IMR-90 (cell line): Measurements from ENCODE around the gene GCH1. TPM values are rescaled to one million over a fixed set of nuclear protein-coding genes. Genes with fewer than 3 reads are reported as not detected.

Experiments
- ATAC-seq: fragments of 200-7000 bp; cut with Tn5 transposase; 2 replicates; pipeline ENCODE4 v1.9.1; 2020; ENCODE audit warnings: low read depth, mild to moderate bottlenecking, moderate library complexity
- BruUV-seq: library from RNA; stranded (reverse); fragments of 400-500 nt; replicated peaks from 2 replicates; lab custom pipeline; 2021; lab: Mats Ljungman, UMichigan
- CTCF ChIA-PET: fragments of 300-600 bp; formaldehyde crosslinking; extraction: SDS; loops from one replicate; lab custom pipeline; 2021; ENCODE audit warnings: antibody characterized with exemption; lab: Yijun Ruan, JAX
- POLR2A ChIA-PET: fragments of 300-600 bp; sonication (Branson Sonifier 250); formaldehyde crosslinking; loops from one replicate; lab custom pipeline; 2022; ENCODE audit warnings: antibody characterized with exemption; ENCODE audit not compliant: unreplicated experiment; lab: Charles Lee
- DNase-seq: peaks from one replicate; pipeline ENCODE4 v3.0.0; 2013
- H2AFZ ChIP-seq: replicated peaks from 2 replicates; pipeline ENCODE3; 2013; ENCODE audit warnings: low read length, mild to moderate bottlenecking; ENCODE audit not compliant: poor library complexity
- H2AK5ac ChIP-seq: 2 replicates; pipeline ENCODE4 v1.6.1; 2013; ENCODE audit warnings: low read depth, low read length, inconsistent platforms
- H2AK9ac ChIP-seq: replicated peaks from 2 replicates; pipeline ENCODE3; 2013; ENCODE audit warnings: mild to moderate bottlenecking, low read depth, low read length, moderate library complexity; ENCODE audit not compliant: poor library complexity
- H2BK120ac ChIP-seq: 2 replicates; pipeline ENCODE4 v1.6.1; 2013; ENCODE audit warnings: low read depth, low read length, inconsistent platforms
- H2BK15ac ChIP-seq: 3 replicates; pipeline ENCODE4 v1.6.1; 2013; ENCODE audit warnings: low read depth, low read length, inconsistent platforms
- H2BK20ac ChIP-seq: 2 replicates; pipeline ENCODE4 v1.6.1; 2013; ENCODE audit warnings: low read depth, mild to moderate bottlenecking, inconsistent platforms, low read length, moderate library complexity
- H2BK5ac ChIP-seq: 2 replicates; pipeline ENCODE4 v1.6.1; 2013; ENCODE audit warnings: mild to moderate bottlenecking, low read depth, low read length, inconsistent platforms; ENCODE audit not compliant: poor library complexity, severe bottlenecking
- H3K14ac ChIP-seq: replicated peaks from 2 replicates; pipeline ENCODE4 v1.6.1; 2013; ENCODE audit warnings: low read depth, low read length, inconsistent platforms
- H3K18ac ChIP-seq: 2 replicates; pipeline ENCODE4 v1.6.1; 2013; ENCODE audit warnings: low read depth, low read length, control low read depth
- H3K23ac ChIP-seq: 2 replicates; pipeline ENCODE4 v1.6.1; 2013; ENCODE audit warnings: low read depth, low read length, inconsistent platforms
- H3K27ac ChIP-seq: 2 replicates; pipeline ENCODE4 v1.5.1; 2013; ENCODE audit warnings: mild to moderate bottlenecking, control low read depth, low read length; ENCODE audit not compliant: insufficient read depth
- H3K27me3 ChIP-seq: 2 replicates; pipeline ENCODE4 v1.6.1; 2013; ENCODE audit warnings: low read length; ENCODE audit not compliant: control insufficient read depth, insufficient read depth
- H3K36me3 ChIP-seq: 2 replicates; pipeline ENCODE4 v1.6.1; 2013; ENCODE audit warnings: low read length, mixed read lengths; ENCODE audit not compliant: control insufficient read depth, insufficient read depth
- H3K4ac ChIP-seq: 2 replicates; pipeline ENCODE4 v1.6.1; 2013; ENCODE audit warnings: low read depth, low read length, inconsistent platforms
- H3K4me1 ChIP-seq: 2 replicates; pipeline ENCODE4 v1.6.1; 2013; ENCODE audit warnings: low read length, mixed read lengths; ENCODE audit not compliant: control insufficient read depth, insufficient read depth
- H3K4me2 ChIP-seq: 2 replicates; pipeline ENCODE4 v1.6.1; 2013; ENCODE audit warnings: low read depth, mild to moderate bottlenecking, control low read depth, low read length, moderate library complexity
- H3K4me3 ChIP-seq: 2 replicates; pipeline ENCODE4 v1.5.1; 2013; ENCODE audit warnings: low read depth, mild to moderate bottlenecking, control low read depth, low read length, moderate library complexity; ENCODE audit not compliant: insufficient read depth
- H3K56ac ChIP-seq: 2 replicates; pipeline ENCODE4 v1.6.1; 2013; ENCODE audit warnings: low read length, inconsistent platforms; ENCODE audit not compliant: insufficient read depth; ENCODE audit errors: extremely low read depth
- H3K79me1 ChIP-seq, 2 experiments: 2 replicates each; pipeline ENCODE4 v1.6.1; 2013; ENCODE audit warnings: low read length in 2 of 2, inconsistent platforms in 1 of 2, low read depth in 1 of 2
- H3K9ac ChIP-seq: 2 replicates; pipeline ENCODE4 v1.6.1; 2013; ENCODE audit warnings: low read depth, low read length, control low read depth
- H3K9me1 ChIP-seq: 2 replicates; pipeline ENCODE4 v1.6.1; 2013; ENCODE audit warnings: low read length, inconsistent platforms; ENCODE audit not compliant: insufficient read depth
- H3K9me3 ChIP-seq: 2 replicates; pipeline ENCODE4 v1.6.1; 2013; ENCODE audit warnings: low read length; ENCODE audit not compliant: control insufficient read depth, insufficient read depth
- H4K20me1 ChIP-seq: 2 replicates; pipeline ENCODE4 v1.6.1; 2013; ENCODE audit warnings: low read length, inconsistent platforms; ENCODE audit not compliant: insufficient read depth
- H4K5ac ChIP-seq: 2 replicates; pipeline ENCODE4 v1.6.1; 2013; ENCODE audit warnings: mild to moderate bottlenecking, low read depth, low read length, control low read depth
- H4K8ac ChIP-seq, 2 experiments: 2 replicates each; pipeline ENCODE4 v1.6.1; 2013; ENCODE audit warnings: low read depth in 2 of 2, low read length in 2 of 2, control low read depth in 1 of 2, inconsistent platforms in 1 of 2
- H4K91ac ChIP-seq: 2 replicates; pipeline ENCODE4 v1.6.1; 2013; ENCODE audit warnings: low read depth, low read length, inconsistent platforms; ENCODE audit not compliant: insufficient read depth
- CEBPB ChIP-seq: IDR thresholded peaks from 2 replicates; pipeline ENCODE4 v1.6.1; 2012; ENCODE audit warnings: low read depth, low read length, improper control_type of control experiment
- MAZ ChIP-seq: IDR thresholded peaks from 2 replicates; pipeline ENCODE4 v1.6.1; 2012; ENCODE audit warnings: low read depth, mild to moderate bottlenecking, low read length, improper control_type of control experiment, moderate library complexity, borderline replicate concordance
- NFE2L2 ChIP-seq: fragments of 150-350 bp; IDR thresholded peaks from 2 replicates; pipeline ENCODE4 v1.6.1; 2016; ENCODE audit warnings: low read depth, mild to moderate bottlenecking, low read length
- POLR2A ChIP-seq: IDR thresholded peaks from 2 replicates; pipeline ENCODE4 v1.6.1; 2012; ENCODE audit warnings: mild to moderate bottlenecking, low read depth, low read length
- RAD21 ChIP-seq: IDR thresholded peaks from 2 replicates; pipeline ENCODE4 v1.6.1; 2012; ENCODE audit warnings: low read length, improper control_type of control experiment
- RCOR1 ChIP-seq: IDR thresholded peaks from 2 replicates; pipeline ENCODE4 v1.6.1; 2012; ENCODE audit warnings: mild to moderate bottlenecking, low read length, improper control_type of control experiment; ENCODE audit not compliant: insufficient replicate concordance
- SMC3 ChIP-seq: fragments of 150-350 bp; IDR thresholded peaks from 2 replicates; pipeline ENCODE4 v1.6.1; 2016; ENCODE audit warnings: low read depth, mild to moderate bottlenecking, antibody characterized with exemption, low read length, moderate library complexity
- WGBS, 2 experiments: methylation state at CpG; one replicate each; pipeline versions ENCODE4 v1.1.5 to v1.1.7; 2013; ENCODE audit warnings: missing lambda C conversion rate in 2 of 2; ENCODE audit not compliant: insufficient read length in 1 of 2; ENCODE audit errors: extremely low coverage in 2 of 2; 5-methylcytosine and 5-hydroxymethylcytosine counted together
- dilution Hi-C: fragments of 300-500 bp; cut with HindIII; formaldehyde crosslinking; loops from one replicate; pipeline ENCODE4 v1.14.3; 2018; ENCODE audit warnings: low sequenced_read_pairs; ENCODE audit not compliant: unreplicated experiment
- in situ Hi-C: fragments of 300-500 bp; cut with MboI; formaldehyde crosslinking; loops from 3 replicates; pipeline ENCODE4 v1.14.3; 2019; ENCODE audit warnings: low sequenced_read_pairs, inconsistent platforms, mixed read lengths
- intact Hi-C: fragments of 100-400 bp; cut with micrococcal nuclease; formaldehyde crosslinking; loops from 2 replicates; pipeline ENCODE4 v1.10.0; 2022
- polyA plus RNA-seq, 3 experiments: library from polyadenylated mRNA; depleted of rRNA; stranded (reverse); fragments of >200 nt; gene quantifications; 2 replicates each; pipeline ENCODE4 v1.2.3, GENCODE V29; 2012; ENCODE audit warnings: low replicate concordance in 1 of 3
- total RNA-seq: library from RNA; depleted of rRNA; stranded (reverse); fragments of >200 nt; gene quantifications from 2 replicates; pipeline ENCODE4 v1.2.3, GENCODE V29; 2012
- TF ChIP-seq, protein P1 (sequence below): conservative IDR thresholded peaks from 2 replicates; pipeline ENCODE4 v1.5.1; 2012; ENCODE audit warnings: mild to moderate bottlenecking, low read depth, low read length, improper control_type of control experiment
- TF ChIP-seq, protein P2 (sequence below): fragments of 150-350 bp; IDR thresholded peaks from 2 replicates; pipeline ENCODE4 v1.6.1; 2017; ENCODE audit warnings: mild to moderate bottlenecking, antibody characterized with exemption, low read length, low read depth

GCH1 gene
- total and polyA plus RNA-seq, 2 of the 4 experiments (the other 2 are of a cell fraction), result 0.54 to 0.74 TPM

DNA sequence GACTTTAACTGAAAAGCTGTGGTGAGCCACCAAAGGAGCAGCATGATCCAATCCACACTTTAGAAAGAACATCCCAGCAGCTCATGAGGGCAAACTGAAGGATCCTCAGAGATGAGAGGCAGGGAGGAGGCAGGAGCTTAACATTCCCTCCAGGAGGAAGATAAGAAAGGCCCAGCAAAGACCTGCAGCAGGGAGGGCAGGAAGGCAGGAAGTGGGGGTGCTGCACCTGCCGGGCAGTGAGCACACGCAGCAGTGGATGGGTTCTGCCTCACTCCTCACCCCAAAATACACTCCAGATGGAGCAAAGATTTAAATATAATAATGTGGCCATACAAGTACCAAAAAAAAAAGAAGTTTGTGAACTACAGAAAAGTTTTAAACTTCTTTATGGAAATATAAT, 48.4 kb downstream of the GCH1 start:
- ChIA-PET CTCF (no interaction called here), POLR2A (no interaction called here)
- Histone ChIP-seq H3K27me3 (peaks cover 2% of the 10 kb centered on the region), H2AFZ (no peak overlapping the region), H4K8ac (no peak overlapping the region), H2AK9ac (no peak overlapping the region), H3K9me3 (no peaks in the 10 kb centered on the region), H3K36me3 (no peaks in the 10 kb centered on the region), H3K79me1 (no peaks in the 10 kb centered on the region), H2BK20ac (no peak overlapping the region), H3K56ac (no peak overlapping the region), H3K4ac (no peak overlapping the region), H3K4me2 (no peak overlapping the region), H2BK5ac (no peak overlapping the region), H3K4me1 (no peaks in the 10 kb centered on the region), H3K23ac (no peak overlapping the region), H3K9ac (no peak overlapping the region), H4K91ac (no peak overlapping the region), H2BK15ac (no peak overlapping the region), H3K9me1 (no peaks in the 10 kb centered on the region), H2AK5ac (no peak overlapping the region), H3K14ac (no peak overlapping the region), H3K18ac (no peak overlapping the region), H4K5ac (no peak overlapping the region), H3K4me3 (no peak overlapping the region), H4K20me1 (no peaks in the 10 kb centered on the region), H2BK120ac (no peak overlapping the region), H3K27ac (no peak overlapping the region)
- ATAC-seq, result no peak
- intact Hi-C loops (no loop called here), dilution Hi-C loops (no loop called here), in situ Hi-C loops (no loop called here)
- no peak for DNase-seq
- TF ChIP-seq CEBPB (no peak), RCOR1 (no peak), NFE2L2 (no peak), POLR2A (no peak), MAZ (no peak), SMC3 (no peak), RAD21 (no peak)
- TF ChIP-seq, protein P1, sequence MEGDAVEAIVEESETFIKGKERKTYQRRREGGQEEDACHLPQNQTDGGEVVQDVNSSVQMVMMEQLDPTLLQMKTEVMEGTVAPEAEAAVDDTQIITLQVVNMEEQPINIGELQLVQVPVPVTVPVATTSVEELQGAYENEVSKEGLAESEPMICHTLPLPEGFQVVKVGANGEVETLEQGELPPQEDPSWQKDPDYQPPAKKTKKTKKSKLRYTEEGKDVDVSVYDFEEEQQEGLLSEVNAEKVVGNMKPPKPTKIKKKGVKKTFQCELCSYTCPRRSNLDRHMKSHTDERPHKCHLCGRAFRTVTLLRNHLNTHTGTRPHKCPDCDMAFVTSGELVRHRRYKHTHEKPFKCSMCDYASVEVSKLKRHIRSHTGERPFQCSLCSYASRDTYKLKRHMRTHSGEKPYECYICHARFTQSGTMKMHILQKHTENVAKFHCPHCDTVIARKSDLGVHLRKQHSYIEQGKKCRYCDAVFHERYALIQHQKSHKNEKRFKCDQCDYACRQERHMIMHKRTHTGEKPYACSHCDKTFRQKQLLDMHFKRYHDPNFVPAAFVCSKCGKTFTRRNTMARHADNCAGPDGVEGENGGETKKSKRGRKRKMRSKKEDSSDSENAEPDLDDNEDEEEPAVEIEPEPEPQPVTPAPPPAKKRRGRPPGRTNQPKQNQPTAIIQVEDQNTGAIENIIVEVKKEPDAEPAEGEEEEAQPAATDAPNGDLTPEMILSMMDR, result no peak
- TF ChIP-seq, protein P2, sequence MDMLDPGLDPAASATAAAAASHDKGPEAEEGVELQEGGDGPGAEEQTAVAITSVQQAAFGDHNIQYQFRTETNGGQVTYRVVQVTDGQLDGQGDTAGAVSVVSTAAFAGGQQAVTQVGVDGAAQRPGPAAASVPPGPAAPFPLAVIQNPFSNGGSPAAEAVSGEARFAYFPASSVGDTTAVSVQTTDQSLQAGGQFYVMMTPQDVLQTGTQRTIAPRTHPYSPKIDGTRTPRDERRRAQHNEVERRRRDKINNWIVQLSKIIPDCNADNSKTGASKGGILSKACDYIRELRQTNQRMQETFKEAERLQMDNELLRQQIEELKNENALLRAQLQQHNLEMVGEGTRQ, result no peak
- no CpG with 5 or more reads among the region's 2 CpGs for WGBS, 2 experiments
- no TSS peak for BruUV-seq
